GM21423 (cell line): ENCODE measurements around the gene TNFRSF19.

Experiments used
- ATAC-seq: cut with Tn5 transposase; IDR thresholded peaks from one replicate; pipeline ENCODE4 v1.9.1; 2021; ENCODE audit warnings: mild to moderate bottlenecking, moderate library complexity; ENCODE audit not compliant: unreplicated experiment

Gene TNFRSF19

DNA sequence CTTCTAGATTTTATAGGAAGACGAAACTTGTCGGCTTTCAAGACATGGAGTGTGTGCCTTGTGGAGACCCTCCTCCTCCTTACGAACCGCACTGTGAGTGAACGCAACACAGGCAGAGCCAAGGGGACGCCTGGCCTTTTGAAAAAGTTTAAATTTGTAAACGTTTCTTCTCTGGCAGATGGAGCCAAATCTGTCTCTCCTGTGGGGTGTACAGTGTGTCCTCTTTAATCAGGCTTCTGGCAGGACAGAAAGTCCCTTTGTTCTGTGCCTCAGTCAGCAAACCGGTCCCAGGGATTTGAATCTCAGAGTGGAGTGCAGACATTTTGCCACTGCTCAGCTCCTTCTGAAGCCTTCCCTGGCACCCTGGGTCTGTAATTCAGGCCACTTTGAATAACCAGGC is 56.5 kb downstream of the TNFRSF19 start:
- no peak for ATAC-seq

DNA sequence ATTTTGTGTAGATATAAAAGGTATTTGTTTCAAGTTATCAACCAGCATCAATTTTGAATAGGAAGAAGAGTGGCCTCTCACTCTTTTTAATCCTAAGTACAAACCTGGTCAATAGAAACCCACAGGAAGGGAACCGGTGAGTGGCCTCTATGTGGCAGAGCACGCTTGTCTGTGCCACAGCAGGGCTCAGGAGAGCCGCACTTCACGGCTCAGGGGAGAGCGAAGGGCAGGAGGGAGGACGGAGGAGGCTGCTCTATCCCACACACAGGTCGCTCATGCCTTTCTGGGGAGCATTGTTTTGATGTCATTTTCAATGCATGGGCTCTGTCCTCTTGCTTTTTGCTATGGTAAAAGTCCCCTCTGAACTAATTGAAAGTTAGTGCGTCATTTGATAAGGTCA is 57.2 kb downstream of the TNFRSF19 start:
- ATAC-seq: no peak

DNA sequence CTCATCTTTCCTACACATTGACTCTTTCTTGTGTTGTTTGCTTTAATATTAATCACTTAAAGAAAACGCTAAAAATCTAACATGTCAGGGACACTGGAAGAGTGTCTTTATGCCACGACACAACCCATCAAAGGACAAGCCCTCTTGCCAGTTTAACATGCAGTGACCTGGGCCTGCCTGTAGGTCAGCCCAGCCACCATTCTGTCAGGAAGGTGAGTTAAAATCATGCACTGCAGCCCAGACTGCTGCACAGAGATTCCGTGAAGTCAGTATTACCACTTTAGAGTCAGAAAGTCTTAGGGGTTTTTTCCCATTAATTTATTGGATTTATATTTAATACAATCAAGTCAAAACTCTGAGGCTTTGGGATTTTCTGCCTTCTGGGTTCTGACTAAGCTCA is 58.0 kb downstream of the TNFRSF19 start:
- ATAC-seq: no peak

DNA sequence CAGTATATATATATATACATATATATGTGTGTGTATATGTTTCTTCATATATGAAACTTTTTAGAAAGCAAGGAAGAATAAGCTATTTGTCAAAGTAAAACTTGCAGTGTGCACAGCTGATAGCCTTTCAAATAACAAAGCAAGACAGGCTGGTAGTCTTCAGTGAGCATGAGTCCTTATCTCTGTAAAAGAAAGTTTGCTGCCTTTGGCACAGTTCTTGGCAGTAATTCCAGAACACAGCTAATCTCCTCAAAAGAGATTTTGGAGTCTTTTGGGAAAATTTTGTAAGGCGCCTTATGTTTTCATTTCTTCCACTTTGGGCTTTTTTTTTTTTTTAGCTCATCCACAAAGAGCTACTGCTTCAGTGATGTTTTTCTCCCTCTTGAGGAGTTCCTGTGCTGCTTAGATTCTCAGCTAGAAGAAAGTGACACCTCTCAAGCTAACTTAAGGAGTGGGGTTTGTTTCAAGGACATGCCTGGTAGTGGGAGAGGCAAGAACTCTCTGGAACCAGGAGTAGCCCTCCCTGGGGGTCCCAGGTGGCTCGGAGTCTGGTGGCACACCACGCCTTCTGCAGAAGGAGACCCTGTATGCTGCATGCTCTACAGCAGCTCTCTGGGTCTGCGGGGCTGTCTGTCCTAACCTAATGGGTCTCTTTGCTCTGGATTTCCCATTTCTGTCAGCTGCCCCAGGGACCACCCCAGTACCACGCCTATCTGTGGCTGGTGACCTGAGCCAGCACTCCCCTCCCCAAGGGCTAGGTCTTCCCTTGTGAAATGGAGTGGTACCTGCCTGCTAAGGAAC is 58.8 kb downstream of the TNFRSF19 start:
- no peak for ATAC-seq

DNA sequence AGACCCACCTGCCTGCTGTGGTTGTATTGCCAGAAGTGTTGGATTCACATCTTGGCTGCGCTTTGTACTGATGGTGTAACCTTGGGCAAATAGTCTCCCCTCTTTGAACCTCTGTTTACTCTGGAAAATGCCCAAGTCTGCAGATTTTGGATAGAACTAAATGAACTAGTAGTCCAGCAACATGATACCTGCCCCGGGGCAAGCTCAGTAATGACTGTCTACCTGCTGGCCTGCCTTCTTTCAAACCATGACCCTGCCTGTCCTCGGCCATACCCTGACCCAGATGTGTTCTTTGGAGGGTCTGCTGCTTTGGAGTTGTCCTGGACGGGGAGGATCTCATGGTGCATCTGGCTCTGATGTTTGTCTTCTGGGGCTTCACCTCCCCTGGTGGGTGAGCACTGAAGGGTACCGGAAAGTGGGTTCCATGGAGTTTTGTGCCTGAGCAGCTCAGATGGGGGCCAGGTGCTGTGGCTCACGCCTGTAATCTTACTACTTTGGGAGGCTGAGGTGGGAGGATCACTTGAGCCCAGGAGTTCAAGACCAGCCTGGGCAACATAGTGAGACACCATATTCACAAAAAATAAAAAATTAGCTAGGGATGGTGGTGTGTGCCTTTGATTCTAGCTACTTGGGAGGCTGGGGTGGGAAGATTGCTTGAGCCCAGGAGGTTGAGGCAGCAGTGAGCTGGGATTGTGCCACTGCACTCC is 59.5 kb downstream of the TNFRSF19 start:
- ATAC-seq: no peak

DNA sequence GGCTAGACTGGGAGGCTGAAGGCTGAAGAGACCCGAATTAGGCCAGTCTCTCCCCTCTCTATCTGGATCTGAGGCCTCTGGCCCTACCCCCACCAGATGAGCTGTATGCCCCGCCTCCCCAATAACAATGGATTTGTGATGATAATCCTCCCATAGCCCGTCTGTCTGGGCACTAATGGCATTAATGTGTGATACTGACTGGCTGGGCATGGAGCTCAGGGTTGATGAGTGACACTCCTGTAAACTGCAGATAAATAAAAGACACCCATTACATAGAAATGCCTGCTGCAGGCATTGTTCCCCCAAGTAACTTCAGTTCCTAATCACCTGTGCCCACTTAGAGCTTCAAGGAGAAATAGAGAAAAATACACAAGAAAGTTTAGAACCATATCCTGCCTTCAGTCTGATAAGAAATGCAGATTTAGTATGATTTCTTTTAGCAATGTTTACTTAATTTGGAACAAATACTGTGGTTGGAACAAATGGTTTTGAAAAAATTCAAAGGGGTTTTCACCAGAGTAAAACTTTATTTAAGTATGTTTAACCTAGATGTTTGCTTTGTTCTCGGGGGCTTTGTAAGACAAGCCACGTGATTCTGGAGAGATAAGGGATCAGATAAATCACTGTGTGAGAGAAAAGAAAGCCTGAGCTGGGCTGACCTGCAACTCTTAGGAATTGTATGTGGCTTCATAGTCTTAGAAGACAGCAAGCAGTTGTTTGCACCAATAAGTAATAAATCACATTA is 60.3 kb downstream of the TNFRSF19 start:
- no peak for ATAC-seq

DNA sequence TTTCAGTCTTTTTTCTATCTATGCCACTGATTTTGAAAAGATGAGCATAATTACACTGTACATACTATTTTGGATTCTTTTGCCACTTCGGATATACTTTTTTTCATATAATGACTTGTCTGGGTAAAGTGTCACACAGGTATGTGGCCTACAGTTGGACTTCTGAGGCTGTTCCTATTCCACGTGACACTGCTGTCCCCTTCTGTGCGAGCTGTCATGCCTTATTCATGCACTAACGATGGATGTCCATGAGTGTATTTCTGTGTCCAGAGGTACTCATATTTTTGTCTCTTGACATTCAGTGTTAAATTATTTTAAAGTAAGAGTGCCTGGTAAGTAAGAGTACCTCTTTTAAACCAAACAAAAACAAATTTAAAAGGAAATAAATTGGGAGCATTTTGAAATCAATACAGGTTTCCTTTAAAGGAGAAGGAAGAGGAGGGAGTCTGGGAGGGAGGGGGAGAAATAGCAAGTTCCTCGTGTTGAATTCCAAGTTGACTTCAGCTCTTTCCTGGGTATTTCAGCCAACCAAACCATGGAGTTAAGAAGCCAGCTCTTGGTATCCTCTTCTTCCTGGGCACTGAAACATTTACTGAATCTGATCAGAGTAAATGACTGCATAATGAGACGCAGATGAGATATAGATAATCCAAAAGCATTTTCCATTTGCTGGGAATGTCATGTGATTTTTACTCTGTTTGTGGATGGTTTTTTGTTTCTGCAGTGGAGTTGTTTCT is 61.3 kb downstream of the TNFRSF19 start:
- no peak for ATAC-seq

DNA sequence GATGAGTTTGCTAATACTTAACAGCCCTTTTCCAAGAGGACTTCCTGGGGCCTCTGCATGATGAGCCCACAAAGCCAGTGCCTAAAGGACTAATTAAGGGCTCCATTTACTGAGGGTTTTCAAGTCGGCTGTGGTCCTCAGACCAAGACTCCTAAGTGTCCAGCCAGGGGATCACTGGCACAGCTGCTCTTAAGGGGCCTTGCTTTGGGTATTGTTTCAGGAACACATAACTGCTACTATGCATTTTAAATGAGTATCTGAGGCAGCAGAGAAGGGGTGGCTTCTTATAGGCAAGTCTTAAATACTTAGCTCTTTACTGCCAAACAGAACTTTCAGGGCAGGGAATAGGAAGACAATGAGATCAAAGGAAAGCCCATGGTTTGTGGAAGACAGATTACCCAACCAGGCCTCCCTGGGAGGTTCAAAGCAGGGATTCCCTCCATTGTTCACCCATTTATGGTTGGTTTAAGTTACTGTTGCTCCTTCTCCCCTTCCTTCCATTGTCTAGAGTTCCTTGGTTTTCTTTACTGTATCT is 61.9 kb downstream of the TNFRSF19 start:
- no peak for ATAC-seq

DNA sequence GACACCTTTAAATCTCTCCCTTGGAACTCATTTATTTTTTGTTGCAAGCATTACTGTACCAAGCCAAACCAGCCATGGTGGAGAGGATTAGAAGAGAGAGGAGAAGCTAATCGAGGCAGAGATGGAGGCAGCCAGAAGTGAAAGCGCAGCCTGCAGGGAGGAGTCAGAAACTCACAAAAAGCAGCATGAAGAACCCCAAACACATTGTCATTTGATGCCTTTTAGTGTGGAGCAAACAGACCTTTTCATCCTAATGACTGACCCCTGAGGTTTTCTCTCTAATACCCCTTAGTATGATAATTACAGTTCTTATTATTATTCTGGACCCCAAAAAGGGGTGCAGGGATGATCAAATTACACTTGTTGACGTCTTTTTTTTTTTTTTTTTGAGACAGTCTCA is 62.5 kb downstream of the TNFRSF19 start:
- ATAC-seq: no peak

DNA sequence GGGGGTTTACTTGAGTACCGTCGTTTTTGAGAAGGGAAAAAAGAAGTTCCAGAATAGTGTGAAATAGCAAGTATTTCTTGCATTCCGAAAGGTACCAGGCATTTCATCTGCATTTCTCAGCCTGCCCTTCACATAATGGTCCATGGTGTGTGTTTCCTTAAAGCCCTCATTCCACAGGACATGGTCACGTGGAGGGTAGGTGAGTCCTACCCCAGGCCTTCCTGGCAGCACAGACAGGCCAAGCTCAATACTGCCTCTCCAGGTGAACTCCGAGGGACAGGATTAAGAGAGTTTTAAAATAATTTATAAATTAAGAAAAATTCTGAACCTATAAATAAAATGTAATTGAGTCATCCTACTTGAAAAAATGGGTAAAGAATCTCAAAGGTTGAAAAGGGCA is 64.7 kb downstream of the TNFRSF19 start:
- no peak for ATAC-seq

DNA sequence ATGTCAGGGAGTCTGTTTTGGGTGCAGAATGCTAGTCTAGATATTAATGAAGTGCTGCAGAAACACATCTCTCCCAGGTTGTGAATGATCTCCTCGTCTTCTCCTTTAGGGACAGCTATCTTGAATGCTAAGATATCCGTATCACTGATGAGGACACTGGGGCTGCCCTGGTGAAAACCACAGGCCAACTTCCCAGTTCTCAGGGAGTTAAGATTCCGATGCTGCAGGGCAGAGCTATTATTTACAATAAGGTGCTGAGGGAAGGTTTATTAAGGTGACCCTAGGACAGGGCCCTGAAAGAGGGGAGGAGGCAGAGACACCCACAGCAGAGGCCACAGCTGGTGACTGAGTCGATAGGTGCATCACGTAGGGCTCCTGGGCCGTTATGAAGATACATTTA is 66.1 kb downstream of the TNFRSF19 start:
- no peak for ATAC-seq

DNA sequence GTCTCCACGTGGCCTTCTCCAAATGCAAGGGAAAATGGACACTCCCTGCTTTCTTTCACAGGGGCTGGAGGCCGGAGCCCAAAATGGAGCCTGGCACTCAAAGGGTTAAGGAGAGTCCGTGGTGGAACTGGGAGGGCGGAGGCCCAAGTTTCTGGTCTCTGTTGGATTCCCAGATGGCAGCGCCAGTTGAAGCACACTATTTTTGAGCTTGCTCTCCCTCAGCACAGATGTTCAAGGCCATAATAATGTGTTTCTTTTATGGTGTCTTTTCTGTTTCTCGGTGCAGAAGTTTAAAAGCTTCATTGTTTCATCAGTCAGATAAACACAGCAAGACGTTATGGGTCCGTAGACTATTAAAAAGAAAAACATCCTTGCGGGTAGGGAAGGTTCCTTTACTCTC is 67.6 kb downstream of the TNFRSF19 start:
- no peak for ATAC-seq

DNA sequence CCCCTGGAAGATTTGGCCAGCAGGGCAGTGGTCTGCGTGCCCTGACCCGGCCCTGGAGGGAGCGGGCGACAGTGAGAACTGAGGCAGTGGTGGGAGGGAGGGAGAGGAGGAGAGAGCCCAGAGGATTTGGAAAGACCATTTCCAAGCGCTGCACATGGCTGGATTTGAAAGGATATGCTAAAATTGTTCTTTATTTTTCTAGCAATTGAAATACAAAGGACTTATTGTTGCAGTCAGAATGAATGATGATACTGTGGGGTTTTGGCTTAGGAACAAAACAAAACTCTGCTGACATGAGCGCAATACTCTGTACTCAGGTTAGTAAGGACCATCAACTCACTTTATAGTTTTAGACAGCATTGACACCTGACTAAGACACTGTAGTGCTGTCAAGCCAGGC is 69.5 kb downstream of the TNFRSF19 start:
- ATAC-seq: no peak

DNA sequence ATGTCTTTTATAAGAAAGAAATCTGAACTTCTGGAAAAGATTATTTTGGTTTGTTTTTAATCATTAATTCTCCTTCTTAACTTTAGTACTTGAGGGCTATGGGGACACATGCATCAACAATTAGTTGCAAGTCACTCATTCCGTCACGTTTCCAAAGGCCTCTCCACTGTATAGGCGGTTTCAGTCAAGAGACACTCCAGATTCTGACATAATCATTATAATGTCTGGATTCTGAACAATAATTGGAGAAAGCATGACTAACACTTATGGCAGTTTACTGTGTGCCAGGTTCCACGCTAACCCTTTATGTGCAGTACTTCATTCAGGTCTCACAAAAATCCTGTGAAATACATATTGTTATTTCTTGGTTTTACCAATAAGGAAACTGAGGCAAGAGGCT is 71.9 kb downstream of the TNFRSF19 start:
- ATAC-seq: no peak

DNA sequence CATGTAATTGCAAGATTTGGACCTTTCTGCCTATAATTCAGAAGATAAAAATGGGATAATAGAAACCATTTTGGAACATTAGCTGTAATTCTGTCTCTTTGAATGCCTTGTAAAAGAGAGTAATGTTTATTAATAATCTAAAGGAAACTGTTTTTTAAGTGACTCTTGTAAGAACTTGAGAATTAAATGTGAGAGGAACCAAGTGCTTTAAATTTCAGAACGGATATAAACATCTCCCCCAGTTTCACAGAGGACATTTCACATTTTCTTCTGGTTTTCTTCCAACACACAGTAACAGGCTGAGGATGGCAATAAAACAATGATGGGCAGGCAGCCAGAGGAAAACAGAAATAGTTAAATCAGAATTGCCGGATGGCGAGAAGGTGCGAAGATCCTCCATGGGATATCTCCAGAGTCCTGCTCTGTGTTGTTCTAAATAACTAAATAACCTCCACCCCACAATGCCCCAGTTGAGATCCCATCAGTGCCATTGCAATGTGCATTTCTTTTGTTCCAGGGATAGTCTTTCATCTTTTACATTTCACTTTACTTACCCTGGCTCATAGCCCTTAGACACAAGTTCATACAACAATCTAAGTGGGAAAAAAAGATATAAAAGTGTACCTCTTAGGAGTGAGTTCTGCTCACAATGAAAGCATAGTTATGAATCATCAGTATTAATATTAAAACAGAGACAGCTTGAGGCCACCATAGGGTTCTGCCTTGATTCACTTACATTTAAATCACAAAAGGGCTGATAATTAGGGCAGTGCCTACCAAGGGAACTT is 73.3 kb downstream of the TNFRSF19 start:
- no peak for ATAC-seq

DNA sequence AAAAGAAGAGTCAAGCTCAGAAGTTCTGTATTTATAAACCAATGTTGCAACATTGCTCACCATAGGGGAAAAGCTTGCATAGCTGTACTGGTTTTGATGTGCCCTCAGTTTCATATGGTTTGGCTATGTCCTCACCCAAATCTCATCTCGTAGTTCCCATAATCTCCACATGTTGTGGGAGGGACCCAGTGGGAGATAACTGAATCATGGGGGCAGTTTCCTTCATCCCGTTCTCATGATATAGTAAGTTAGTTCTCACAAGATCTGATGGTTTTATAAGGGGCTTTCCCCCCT is 73.9 kb downstream of the TNFRSF19 start:
- ATAC-seq: no peak

DNA sequence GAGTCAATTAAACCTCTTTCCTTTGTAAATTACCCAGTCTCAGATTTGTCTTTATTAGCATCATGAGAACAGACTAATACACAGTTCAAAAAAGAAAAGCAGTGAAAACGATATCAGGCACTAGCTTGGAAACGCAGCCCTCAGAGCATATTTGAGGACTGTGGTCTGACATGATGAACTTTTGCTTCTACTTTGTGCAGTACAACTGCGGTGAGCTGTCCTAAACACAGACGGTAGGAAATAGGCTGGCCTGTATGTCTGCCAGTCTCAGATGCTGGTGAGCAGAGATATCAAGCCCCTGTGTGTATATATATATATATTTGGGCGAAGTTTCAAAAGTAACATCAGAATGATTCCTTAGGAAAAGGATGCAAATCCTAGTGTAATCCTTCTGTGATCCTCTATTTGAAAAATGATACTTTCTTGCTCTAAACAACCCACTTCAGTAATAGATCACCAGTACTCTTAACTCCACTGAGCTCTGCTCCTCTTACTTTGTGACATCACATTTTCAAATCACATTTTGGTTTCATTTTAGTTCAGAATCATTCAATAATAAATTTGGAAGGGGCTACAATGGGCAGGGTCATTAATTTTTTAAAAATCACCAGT is 74.4 kb downstream of the TNFRSF19 start:
- no peak for ATAC-seq

DNA sequence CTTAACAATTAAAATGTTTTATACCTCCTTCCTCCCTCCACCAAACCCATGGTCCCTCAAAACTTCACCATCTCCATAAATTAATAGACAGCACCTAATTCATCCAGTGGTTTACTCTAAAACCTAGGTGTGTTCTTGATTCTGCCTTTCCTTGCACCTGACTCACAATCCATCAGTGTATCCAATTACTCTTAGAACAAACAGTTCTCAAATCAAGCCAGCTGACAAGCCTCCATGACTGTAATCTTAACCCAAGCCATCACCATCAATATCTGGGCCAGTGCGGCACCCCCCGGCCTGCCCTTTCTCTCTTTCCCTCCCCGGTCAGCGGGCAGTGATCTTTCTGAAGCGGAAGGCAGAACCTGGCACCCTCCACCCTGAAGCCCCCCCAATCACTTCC is 75.6 kb downstream of the TNFRSF19 start:
- no peak for ATAC-seq

DNA sequence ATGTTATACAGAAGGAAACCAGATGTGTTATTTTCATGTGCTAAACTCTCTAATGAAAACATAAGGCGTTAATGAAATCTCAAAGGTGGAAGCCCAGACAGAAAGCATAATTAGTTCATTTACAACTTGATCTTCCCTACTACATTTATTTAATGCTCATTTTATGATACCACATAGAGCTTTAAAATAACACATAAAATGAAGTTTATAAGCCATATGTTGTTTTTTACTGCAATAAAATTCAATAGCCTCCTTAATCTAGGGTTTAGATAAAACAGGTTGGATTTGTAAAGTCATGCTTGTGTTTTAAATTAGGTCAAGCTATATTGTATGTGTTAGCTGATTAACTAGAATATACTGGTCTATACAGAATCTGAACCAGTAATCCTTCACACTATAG is 81.2 kb downstream of the TNFRSF19 start:
- ATAC-seq: no peak

DNA sequence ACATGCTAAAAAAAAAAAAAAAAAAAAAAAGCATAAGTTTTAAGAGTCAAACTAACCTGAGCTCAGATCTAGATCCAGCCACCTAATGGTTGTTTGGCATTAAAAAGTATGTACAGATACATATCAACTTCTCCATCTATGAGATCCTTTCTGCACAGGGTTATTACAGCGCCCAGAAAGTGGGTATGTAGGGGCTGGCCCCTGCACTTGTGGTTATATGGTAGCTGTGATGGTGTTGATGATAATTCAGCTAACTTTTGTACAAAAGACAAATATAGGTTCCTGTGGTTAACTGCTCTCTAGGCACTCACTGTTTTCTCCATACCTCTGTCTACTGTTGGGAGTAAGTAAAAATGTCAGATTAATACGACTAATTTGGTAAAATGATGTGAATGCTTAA is 81.7 kb downstream of the TNFRSF19 start:
- ATAC-seq: no peak
